HG03460 (cell line): ENCODE results near the gene TIPRL.
"Not testable (repeated sequence)": the region's sequence is repeated elsewhere in the genome, so short reads cannot be mapped to it uniquely, and the experiment has no call there.

Experiments
- ATAC-seq: cut with Tn5 transposase; IDR thresholded peaks from one replicate; pipeline ENCODE4 v1.9.1; 2021; ENCODE audit not compliant: unreplicated experiment

TIPRL gene

GRCh38 chr1:168178638-168179437 is at the start of gene TIPRL:
Gene TIPRL, plus strand, starts transcription at chr1:168178962. Its CDS starts 116 bp downstream, at chr1:168179078.
- peak; percentile 89 for ATAC-seq

- ATAC-seq = no peak
Observed at GRCh38 chr1:168129933-168130332, 48.8 kb upstream of the TIPRL start.

- no peak for ATAC-seq
Observed at GRCh38 chr1:168134132-168134531, 44.6 kb upstream of the TIPRL start.

- ATAC-seq = no peak
Observed at GRCh38 chr1:168134642-168135041, 44.1 kb upstream of the TIPRL start.

- ATAC-seq = no peak
Observed at GRCh38 chr1:168135116-168135920, 43.4 kb upstream of the TIPRL start.

GRCh38 chr1:168135921-168136708 is 42.6 kb upstream of the TIPRL start:
- no peak for ATAC-seq

- ATAC-seq = no peak
Observed at GRCh38 chr1:168136709-168137514, 41.9 kb upstream of the TIPRL start, which contains the start of gene GPR161. Gene GPR161, minus strand, starts transcription at chr1:168136930. Its CDS starts 32,080 bp downstream, at chr1:168104850.

- no peak for ATAC-seq
Observed at GRCh38 chr1:168137515-168137821, 41.3 kb upstream of the TIPRL start.

GRCh38 chr1:168138134-168138533 is 40.6 kb upstream of the TIPRL start:
- ATAC-seq = no peak

- ATAC-seq = no peak
Observed at GRCh38 chr1:168139070-168139469, 39.7 kb upstream of the TIPRL start.

- ATAC-seq = no peak
Observed at GRCh38 chr1:168141871-168142385, 36.8 kb upstream of the TIPRL start.

- ATAC-seq = peak; percentile 93
Observed at GRCh38 chr1:168145184-168146159, 33.3 kb upstream of the TIPRL start.

GRCh38 chr1:168146160-168146539 is 32.6 kb upstream of the TIPRL start:
- ATAC-seq = no peak

GRCh38 chr1:168146626-168147025 is 32.1 kb upstream of the TIPRL start:
- no peak for ATAC-seq

GRCh38 chr1:168148916-168149315 is 29.8 kb upstream of the TIPRL start:
- ATAC-seq = peak; percentile 77

GRCh38 chr1:168150283-168150682 is 28.5 kb upstream of the TIPRL start:
- ATAC-seq = no peak

GRCh38 chr1:168151935-168152334 is 26.8 kb upstream of the TIPRL start:
- no peak for ATAC-seq

GRCh38 chr1:168154707-168155106 is 24.1 kb upstream of the TIPRL start:
- not testable (repeated sequence) for ATAC-seq

- ATAC-seq = no peak
Observed at GRCh38 chr1:168155910-168156309, 22.9 kb upstream of the TIPRL start.
